Lower leg skin (tissue), 3 donors: ENCODE measurements around the gene RRAGD.

ENCODE experiments used
- POLR2A ChIP-seq, 2 donors: fragments of 450-650 bp; IDR thresholded peaks; one replicate each; pipeline ENCODE4 v1.6.1; 2016 to 2017; ENCODE audit warnings: antibody characterized with exemption in 2 of 2, mild to moderate bottlenecking in 1 of 2, moderate library complexity in 1 of 2
- TF ChIP-seq, protein P1 (sequence below), 3 donors: fragments of 450-650 bp; IDR thresholded peaks; one replicate each; pipeline ENCODE4 v1.5.1; 2016; ENCODE audit warnings: antibody characterized with exemption in 3 of 3, mild to moderate bottlenecking in 3 of 3, moderate library complexity in 2 of 3

DNA sequence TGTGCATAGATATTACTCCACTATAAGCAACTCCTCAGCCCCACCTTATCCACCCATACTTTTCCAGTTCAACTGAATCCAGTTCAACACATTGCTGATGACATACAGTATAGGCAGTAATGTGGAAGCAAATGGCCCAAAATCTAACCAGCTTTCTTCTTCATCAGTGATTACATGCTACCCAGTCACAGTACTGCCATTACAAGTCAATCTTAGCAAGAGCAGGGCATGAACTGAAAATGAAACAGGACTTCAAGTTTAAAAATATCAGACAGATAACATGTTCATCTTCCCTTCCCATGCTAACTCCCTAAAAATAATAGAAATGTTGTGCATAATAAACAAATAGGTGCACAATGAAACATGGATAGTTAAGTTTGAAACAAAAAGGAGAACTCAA, 19.2 kb downstream of the RRAGD start:
- TF ChIP-seq, protein P1, sequence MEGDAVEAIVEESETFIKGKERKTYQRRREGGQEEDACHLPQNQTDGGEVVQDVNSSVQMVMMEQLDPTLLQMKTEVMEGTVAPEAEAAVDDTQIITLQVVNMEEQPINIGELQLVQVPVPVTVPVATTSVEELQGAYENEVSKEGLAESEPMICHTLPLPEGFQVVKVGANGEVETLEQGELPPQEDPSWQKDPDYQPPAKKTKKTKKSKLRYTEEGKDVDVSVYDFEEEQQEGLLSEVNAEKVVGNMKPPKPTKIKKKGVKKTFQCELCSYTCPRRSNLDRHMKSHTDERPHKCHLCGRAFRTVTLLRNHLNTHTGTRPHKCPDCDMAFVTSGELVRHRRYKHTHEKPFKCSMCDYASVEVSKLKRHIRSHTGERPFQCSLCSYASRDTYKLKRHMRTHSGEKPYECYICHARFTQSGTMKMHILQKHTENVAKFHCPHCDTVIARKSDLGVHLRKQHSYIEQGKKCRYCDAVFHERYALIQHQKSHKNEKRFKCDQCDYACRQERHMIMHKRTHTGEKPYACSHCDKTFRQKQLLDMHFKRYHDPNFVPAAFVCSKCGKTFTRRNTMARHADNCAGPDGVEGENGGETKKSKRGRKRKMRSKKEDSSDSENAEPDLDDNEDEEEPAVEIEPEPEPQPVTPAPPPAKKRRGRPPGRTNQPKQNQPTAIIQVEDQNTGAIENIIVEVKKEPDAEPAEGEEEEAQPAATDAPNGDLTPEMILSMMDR (IDR thresholded peaks at IDR 0.05) = no peak
- TF ChIP-seq POLR2A (IDR thresholded peaks at IDR 0.05) = no peak
